HG03066 (cell line): ENCODE results near the gene UNC5CL.

Experiments used
- ATAC-seq: cut with Tn5 transposase; IDR thresholded peaks from one replicate; pipeline ENCODE4 v1.9.1; 2021; ENCODE audit warnings: low read depth; ENCODE audit not compliant: unreplicated experiment

The UNC5CL gene

DNA sequence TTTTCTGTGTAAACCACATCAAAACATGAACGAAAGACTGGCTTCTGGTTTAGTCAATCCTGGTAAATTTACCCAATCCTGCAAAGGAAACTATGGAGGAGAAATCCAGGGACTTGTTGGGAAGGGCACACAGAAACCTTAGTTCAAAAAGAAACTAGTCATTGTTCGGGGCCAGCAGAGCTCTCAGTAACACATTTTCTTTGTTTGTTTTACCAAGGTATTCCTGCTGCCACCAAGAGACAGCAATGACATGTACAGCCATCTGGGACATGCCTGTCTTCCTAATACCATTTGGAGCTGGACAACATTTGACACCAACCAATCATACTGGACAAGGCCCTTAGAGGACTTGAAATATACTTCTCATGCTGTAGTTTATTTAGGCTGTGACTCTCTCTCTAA is 24.9 kb upstream of the UNC5CL start:
- no peak for ATAC-seq

GRCh38 chr6:41062056-41062455 is 23.0 kb upstream of the UNC5CL start:
- no peak for ATAC-seq

- ATAC-seq = no peak
Measured at GRCh38 chr6:41061196-41061726, 22.2 kb upstream of the UNC5CL start.

- no peak for ATAC-seq
Measured at GRCh38 chr6:41059556-41059955, 20.5 kb upstream of the UNC5CL start.

- ATAC-seq = no peak
Measured at GRCh38 chr6:41058783-41059181, 19.8 kb upstream of the UNC5CL start.

DNA sequence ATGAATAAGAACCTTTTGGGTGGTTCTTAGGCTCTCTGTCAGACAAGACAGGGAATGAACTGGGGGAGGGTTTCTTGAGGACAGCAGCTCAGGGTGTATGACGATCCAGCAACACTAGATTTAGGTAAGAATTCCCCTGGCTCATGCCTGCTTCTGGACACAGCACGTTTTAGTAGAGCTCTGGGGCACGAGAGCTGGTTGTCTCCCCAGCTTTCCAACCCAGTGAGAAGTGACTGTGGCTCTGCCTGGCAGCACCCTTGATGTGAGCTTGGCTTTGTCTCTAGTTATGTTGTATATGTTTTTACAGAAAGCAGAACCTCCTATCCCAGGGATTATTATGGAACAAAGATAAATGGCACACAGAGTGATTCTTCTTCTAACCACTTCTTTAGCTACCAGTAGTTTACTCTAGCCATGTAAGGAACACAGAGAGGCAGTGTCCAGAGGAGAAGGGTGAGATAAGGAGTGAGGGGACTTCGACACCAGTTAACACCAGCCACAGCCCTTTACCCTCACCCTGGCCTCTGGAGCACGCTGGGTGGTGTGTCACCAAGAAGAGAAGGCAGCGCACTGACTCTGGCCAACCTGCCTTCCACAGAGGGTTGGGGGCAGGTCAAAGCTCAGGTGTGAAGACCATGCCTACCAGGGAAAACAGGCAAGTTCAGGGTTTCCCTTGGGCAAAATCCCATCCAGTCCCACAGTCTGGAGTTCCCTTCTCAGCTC is 17.9 kb upstream of the UNC5CL start:
- no peak for ATAC-seq

- ATAC-seq = no peak
Measured at GRCh38 chr6:41055149-41055548, 16.1 kb upstream of the UNC5CL start.

DNA sequence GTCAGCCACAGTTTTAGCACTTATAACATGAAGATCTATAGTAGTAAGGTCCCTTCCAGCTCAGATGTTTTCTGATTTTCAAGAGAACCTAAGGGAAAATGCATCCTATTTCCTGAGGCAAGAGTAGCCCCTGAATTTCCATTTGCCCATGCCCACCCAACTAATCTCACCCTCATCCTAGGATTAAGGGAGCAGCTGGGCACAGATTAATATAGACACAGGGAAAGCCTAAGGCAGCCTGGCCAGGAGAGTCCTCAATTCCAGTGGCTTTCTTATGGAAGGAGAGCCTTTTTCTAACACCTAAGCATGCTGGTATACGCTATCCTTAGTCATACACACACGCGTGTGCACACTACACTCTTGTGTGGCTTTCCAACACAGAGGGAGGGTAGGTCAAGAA is 15.5 kb upstream of the UNC5CL start:
- no peak for ATAC-seq

DNA sequence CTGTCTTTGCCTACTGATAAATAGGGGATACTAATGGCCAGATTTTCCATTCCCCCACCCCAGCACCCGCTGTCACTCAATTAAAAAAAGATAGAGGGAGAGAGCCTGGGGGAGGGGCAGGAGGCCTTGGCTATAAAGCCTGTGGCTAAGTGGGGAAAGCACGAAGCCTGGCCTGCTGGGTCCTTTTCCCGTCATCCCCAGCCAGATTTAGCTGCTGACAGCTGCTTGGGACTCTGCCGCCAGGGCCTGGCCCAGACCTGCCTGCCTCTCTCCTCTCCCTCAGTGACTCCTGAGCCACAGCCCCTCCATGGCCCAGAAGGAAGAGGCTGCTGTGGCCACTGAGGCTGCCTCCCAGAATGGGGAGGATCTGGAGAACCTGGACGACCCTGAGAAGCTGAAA is 14.0 kb upstream of the UNC5CL start, which contains the start of gene APOBEC2:
Gene APOBEC2 (plus strand): TSS at position 162 of the 400 bp plus-strand sequence. CDS start 146 bp downstream, at position 308.
- ATAC-seq = no peak

DNA sequence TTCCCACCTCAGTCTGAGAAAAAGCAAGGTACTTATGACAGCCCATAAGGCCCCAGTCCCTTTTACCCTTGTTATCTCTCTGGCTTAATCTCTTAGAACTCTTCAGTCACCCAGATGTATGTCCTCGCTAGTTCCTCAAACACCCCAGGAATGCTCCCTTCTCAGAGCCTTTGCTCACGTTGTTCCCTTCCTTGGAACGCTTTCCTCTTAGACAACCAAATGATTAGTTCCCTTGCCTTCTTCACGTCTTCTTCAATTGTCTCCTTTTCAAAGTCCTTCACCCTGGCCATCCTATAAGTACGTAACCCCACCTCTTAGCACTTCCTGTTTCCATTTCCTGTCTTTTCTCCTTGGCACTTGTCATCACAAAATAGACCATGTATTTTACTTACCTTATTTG is 12.9 kb upstream of the UNC5CL start:
- no peak for ATAC-seq

DNA sequence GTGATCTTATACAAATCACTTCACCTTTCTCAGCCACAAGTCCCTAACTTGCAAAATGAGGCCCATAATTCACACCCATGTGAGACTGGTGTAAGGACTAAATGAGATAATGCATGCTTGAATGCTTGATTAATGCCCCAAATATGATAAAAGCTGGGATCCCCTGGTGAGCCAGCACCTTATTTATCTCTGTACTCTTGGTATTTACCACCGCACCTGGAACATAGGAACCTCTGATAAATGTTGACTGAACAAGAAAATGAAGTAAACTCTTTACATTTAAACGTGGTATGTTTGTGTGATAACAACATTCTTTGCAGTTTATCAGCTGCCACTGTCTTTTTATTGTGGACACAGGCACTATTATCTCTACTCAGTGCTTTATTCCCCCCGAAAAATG is 11.5 kb upstream of the UNC5CL start:
- no peak for ATAC-seq

DNA sequence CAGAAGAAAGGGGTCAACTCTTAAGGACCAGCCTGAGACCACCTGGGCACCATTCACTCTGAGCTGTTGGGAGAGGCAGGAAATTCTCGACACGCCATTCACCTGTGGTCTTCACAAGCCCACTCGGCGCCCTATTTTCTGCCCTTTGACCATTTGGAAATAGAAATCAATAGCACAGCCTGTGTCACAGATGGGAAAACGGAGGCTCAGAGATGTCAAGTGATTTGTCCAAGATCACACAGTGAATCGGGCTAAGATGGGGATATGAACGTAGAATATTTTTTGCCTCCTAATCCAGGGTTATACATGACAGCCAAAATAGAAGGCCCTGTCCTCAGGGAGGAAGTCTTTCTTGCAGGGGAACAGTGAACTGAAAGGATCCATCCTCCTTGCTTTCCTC is 10.9 kb upstream of the UNC5CL start:
- no peak for ATAC-seq

- no peak for ATAC-seq
Measured at GRCh38 chr6:41049521-41049920, 10.5 kb upstream of the UNC5CL start.

DNA sequence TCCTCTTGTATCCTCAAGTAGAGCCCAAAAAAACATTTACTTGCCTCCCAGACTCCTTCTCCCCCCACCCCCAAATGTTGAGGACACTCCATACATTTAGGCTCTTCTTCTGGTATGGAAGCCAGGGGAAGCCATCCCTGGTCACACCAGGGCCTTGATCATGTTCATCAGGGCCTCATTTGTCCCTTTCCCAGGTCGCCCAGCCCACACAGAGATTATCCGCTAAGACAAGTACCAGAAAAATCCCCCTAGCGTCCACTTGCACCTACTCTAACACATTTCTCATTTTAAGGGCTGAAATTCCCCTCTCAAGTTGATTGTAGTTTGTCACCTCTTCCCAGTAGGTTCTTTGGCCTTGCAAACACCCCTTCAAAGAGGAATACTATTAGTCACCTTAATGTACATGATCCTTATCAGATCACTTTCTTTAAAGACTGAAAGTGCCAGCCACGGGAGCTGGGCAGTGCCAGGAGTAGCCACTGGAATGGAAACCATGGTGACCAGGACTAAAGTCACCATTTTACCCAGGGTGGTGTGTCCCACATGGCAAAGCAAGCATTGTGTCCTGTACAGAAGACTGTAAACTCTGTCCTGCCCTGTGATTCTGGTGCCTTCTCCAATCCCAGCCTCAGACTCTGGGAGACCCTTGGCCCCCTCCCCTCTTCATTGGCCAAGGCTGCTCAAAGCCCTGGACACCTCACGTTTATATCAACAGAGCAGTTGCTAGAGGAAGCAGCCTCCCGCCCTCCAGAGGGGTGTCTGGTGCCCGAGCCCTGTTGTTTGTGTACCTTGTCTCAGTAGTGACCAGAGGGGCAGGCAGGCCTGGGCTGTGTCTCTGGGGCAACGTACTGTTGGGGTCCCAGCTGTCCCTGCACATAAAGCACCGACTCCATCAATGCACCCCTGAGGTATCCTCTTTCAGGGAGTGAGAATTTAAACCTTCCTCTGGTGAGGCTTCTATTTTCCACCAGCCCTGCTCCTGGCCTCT is 9.0 kb upstream of the UNC5CL start:
- no peak for ATAC-seq

GRCh38 chr6:41047306-41047705 is 8.3 kb upstream of the UNC5CL start:
- ATAC-seq = no peak

DNA sequence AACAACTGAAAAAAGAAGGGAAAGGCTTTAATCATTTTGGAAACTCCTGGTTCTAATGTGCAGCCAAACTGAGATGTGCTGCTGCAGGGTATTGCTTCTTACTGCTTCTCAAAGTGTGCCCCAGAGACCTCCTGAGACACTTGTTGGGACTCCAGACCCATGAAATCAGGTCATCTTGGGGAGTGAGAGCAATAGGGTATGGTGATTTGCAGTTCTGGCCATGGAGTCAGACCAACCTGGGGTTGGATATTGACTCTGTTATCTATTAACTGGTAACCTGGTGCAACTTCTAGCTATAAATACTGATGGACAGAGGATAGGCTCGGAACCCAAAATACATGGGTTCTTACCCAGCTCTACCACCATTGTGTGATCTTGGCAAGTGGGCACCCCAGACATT is 7.1 kb upstream of the UNC5CL start:
- ATAC-seq = no peak

- no peak for ATAC-seq
Measured at GRCh38 chr6:41045664-41046063, 6.6 kb upstream of the UNC5CL start.

GRCh38 chr6:41043151-41043550 is 4.1 kb upstream of the UNC5CL start:
- no peak for ATAC-seq

GRCh38 chr6:41042226-41043055 is 3.4 kb upstream of the UNC5CL start, which contains the start of gene TSPO2:
Gene TSPO2 (plus strand): TSS chr6:41042467. CDS start chr6:41042986, 519 bp downstream.
- no peak for ATAC-seq

GRCh38 chr6:41040940-41041536 is 2.0 kb upstream of the UNC5CL start:
- no peak for ATAC-seq
